C1 segment of cervical spinal cord (tissue), 14 donors: ENCODE data around the gene CDK5R2.

ENCODE experiments used
- DNase-seq, 14 donors: peaks; one replicate each; lab custom pipeline; 2025; lab: John Stamatoyannopoulos, UW

CDK5R2 gene

GRCh38 chr2:218961651-218962570 lies 2.4 kb downstream of the CDK5R2 start:
- peak in 1 of 14 donors; percentile 6 for DNase-seq

- peak in 9 of 14 donors; percentile 4 to 95 (median 31) for DNase-seq
These were observed 3.5 kb downstream of the CDK5R2 start for GRCh38 chr2:218962859-218963492.

DNA sequence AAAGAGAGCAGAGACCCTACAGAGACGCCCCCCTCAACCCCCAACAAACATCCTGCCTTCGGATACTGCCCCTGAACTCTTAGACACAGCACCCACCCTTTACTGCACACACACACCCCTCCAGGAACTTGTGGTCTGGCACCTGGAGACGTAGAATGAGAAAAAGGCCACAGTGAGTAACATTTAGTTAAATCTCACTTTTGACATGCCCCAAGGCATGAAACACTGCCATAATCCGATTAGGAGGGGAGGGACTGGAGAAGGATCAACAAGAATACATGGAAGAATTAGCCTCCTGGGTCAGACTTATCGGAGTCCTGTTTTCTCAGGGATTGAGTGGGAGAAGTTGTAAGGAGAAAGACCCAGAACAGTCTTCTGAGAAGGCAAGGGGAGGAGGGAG lies 4.1 kb downstream of the CDK5R2 start:
- DNase-seq, result no peak

- DNase-seq, result no peak
These were observed 4.7 kb downstream of the CDK5R2 start for GRCh38 chr2:218964041-218964771.

DNA sequence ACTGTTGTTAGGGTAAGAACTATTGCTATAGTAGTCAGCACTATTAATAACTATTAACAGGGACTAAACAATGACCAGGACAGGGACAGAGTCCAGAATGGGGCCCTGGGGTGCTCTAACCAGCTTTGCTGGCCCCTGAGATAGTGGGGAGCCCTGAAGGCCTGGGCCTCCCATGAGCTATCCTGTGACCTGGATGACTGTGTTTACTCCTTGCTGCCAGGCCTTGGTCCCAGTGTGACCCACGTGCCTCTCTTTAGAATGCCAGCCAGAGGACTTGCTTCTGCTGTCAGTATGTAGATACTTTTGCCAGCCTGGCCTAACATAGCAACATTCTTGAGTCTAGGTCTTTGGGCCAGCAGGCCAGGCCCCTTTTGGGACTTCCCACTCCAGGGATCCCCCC lies 11.4 kb downstream of the CDK5R2 start:
- no peak for DNase-seq

GRCh38 chr2:218975060-218975777 lies 15.8 kb downstream of the CDK5R2 start:
- DNase-seq, result no peak

DNA sequence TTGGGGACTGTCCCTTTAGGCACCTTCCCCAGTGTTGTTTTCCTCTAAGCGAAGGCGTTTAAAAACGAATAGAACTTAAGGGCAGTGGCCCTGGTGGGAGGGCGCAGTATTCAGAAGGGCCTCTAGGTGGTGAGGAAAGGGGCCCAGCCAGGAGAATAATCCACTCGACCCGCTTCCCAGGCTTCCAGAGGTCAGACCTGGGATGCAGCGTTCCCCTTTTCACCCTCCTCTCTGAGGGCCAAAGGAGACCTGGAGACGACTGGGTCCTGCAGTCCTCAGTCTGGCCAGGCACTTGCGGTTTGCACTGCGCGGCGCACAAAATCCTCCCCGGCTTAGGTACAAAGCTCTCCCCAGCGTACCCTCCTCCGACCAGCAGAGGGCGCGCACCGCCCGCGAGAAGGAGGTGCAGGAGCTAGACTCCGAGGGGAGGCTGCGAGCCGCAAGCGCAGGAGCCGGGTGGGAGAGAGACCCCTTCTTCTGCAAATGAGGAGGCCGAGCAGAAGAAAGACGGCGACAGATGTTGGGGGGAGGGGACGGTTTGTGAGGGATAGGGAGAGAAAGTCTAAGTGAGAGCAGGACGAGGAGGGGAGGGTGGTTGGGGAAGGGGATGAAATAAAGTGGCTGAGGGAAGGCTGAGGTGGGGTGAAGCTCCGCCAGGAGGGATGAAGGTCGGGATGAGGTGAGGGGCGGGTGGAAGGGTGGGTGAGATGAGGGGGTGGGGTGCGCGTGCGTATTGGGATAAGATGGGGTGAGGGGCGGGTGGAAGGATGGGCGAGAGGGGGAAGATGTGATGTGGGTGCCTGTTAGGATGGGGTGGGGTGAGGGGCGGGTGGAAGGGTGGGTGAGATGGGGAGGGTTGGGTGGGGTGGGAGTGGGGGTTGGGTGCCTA lies 20.6 kb downstream of the CDK5R2 start:
- DNase-seq, result peak in 11 of 14 donors; percentile 4 to 61 (median 40)

GRCh38 chr2:218980735-218981389 lies 21.4 kb downstream of the CDK5R2 start:
- DNase-seq, result no peak

- no peak for DNase-seq
These were observed 22.0 kb downstream of the CDK5R2 start for GRCh38 chr2:218981390-218981880.

GRCh38 chr2:218981881-218982585 lies 22.6 kb downstream of the CDK5R2 start:
- DNase-seq, result no peak

- no peak for DNase-seq
These were observed 23.3 kb downstream of the CDK5R2 start for GRCh38 chr2:218982586-218983262.

- no peak for DNase-seq
These were observed 23.9 kb downstream of the CDK5R2 start for GRCh38 chr2:218983263-218983933.

GRCh38 chr2:218983934-218984238 lies 24.4 kb downstream of the CDK5R2 start:
- no peak for DNase-seq

DNA sequence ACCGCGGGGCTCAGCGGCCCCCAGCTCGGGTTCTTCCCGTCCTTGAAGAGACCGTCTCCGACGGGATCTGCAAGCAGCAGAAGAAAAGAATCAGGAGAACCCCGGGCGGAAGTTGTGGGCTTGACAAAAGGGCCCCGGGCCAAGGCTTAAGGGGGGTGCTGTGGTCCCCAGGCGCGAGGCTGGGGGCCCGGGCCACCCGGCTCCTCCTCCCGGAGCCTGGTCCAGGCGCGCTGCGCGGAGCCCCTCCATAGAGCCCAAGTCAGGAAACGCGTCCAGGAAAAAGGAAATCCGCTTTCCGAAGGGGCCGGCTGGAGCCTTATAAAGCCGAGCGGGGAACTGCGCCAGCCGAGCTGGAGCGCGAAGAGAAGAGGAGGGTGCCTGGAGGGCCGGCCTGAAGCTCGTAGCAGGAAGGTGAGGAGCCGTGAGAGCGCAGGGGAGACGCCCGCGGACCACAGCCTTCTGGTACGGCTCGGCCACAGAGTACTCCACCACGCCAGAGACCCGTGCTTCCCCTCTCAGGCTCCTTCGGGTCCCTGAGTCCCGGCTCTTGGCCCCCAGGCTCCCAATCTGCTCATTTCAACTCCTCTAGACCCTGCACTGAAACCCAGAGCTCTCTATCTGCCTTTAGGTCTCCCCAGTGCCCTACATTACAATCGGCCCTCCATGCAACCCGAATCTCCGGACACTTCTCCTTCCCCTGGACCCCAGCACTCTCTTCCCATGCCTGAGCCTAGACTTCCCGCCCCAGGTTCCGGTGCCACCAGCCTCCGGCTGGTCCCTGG lies 25.0 kb downstream of the CDK5R2 start:
- no peak for DNase-seq

- DNase-seq, result no peak
These were observed 25.5 kb downstream of the CDK5R2 start, which contains the start of gene FEV for GRCh38 chr2:218985021-218985324. Gene FEV (minus strand): TSS chr2:218985184. CDS start chr2:218985075, 109 bp downstream.

DNA sequence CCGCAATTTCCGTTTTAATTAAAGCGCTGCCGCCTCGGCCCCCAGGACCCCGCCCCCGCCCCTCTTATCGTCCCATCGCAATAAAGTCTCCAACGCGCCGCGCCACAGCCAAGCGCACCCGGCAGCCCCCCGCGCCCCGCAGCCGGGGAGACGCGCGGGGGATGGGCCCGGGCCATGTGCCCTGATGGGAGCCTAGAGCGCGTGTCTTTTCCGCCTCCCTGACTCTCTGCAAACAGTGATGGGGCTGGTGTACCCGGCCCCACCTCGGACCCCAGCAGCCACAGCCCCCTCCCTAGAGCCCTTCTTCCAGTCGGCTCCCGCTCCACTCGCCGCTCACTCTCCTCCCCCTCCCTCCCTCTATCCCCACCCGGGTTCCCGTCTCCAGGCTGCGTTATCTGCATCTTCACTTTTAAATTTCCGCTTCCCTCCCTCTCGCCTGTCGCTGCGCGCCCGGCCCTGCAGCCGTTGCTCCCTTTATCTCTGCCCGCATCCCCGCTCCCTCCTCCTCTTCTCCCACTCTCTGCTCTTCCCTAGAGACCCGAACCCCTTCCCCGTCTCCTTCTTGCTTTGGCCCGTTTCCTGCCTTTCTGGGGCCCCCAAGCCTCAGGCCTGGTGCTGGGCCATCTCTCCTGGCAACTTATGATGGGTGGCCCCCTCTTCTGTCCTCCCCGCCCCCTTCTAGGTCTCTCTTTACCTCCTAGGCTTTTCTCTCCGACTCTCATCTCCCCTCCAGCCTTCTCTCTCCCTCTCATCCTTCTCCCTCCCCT lies 26.0 kb downstream of the CDK5R2 start:
- no peak for DNase-seq
